K562 treated with DMSO at 1 percent for 4 hours (cell line): ENCODE data around the gene MOSMO. TPM values are rescaled to one million over a fixed set of nuclear protein-coding genes. Genes with fewer than 3 reads are reported as not detected.

Experiments used
- total RNA-seq: library from RNA; unstranded; fragments of 300-600 nt; gene quantifications from 2 replicates; pipeline ENCODE4 v1.2.3, GENCODE V29; 2022; ENCODE audit not compliant: insufficient read depth

Gene MOSMO
- total RNA-seq, result 7.3 and 11.3 TPM in 2 replicates

DNA sequence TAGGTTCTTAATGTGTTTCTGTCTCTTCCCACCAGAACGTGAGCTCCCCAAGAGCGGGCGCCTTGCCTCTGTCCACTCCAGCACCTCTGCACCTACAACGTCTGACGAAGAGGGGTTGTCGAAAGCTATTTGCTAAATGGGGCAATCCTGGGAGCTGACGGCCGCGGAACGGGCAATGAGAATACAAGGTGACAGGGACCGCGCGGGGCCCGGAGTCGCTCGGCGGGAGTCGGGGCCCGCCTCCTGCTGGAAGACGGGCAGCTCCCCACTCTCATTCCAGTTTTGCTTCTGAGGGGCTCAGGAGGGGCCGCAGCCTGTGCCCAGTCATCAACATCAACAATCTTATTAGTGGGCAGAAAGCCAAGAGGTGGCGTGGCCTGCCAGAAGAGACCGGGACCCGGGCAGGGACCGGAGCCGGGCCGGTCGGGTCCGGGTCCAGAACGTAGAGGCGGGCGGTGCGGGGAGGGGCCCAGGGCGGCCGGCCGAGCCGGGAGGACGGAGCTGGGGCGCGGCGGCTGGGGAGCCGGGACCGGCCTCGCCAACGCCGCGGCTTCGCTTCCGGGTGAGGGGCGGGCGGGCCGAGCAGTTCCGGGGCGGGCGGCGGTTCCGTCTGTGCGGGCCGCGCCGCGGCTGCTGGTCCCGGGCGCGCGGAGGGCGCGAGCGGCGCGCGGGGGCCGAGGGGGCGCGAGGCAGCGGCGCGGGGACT is at the start of gene MOSMO:
MOSMO (plus strand) TSS at position 603 of the 706 bp plus-strand sequence. CDS start 191 bp downstream, outside the sequence.

DNA sequence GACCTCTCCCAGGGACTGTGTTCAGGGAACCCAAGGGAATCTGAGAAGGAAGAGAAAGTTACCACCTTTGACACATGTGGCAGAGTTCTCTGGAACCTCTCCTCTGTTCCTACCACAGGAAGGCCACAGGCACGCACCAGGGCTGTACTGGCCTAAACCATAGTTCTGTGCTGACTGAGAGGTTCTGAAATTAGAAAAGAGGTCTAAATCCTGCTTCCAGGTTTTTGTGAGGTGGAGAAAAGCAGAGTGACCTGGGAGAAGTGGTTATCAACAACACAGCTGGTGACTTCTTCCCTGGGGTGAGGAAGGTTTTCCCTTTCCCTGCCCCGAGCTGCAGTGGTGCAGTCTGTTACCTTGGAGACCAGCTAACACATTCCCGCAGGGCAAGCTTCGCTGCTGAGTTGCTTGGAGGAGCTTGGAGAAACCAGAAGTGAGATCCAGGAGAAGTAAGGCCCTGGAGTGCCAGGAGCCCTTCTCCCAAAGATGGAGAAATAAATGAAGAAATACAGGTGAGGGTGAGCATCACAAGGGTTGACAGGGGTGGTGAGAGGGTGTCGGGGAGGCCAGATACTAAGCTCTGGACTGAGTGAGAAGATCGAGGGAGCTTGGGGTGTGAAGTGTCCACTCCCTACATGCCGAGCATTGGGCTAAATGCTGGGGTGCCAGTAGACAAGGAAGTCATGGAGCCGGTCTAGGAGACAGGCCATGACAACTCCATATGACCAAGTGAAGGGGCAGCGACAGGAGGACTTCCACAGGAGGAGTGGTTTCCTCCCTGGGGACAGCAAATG is 84.4 kb downstream of the MOSMO start, which contains the start of gene VWA3A:
VWA3A (plus strand) TSS at position 399 of the 791 bp plus-strand sequence; CDS start at position 496, 97 bp downstream.

Other genes with a start within 250 kb of the MOSMO start
- gene NPIPB4, start 150.4 kb upstream of the MOSMO start, total RNA-seq, result 15.1 and 15.3 TPM in 2 replicates
- gene UQCRC2, start 54.8 kb upstream of the MOSMO start, total RNA-seq, result 191 and 203 TPM in 2 replicates
- not detected in 2 replicates for gene PDZD9, start 7.0 kb upstream of the MOSMO start, total RNA-seq
- gene VWA3A, start 84.4 kb downstream of the MOSMO start, total RNA-seq, result 0.16 TPM in 1 of 2 replicates, not detected in the other
- gene SDR42E2, start 154.4 kb downstream of the MOSMO start, total RNA-seq, result not detected in 2 replicates
- 14.4 and 16.5 TPM in 2 replicates for gene EEF2K, start 198.2 kb downstream of the MOSMO start, total RNA-seq